ENCODE data around the gene SLC5A1. TPM values are rescaled to one million over a fixed set of nuclear protein-coding genes. Genes with fewer than 3 reads are reported as not detected.

The SLC5A1 gene
- total RNA-seq, 1 donor: not detected

- Histone ChIP-seq H3K4me2 (ENCODE audit: insufficient read depth, low read length) (no peak overlapping the region), H3K79me2 (ENCODE audit: insufficient read depth, low read length) (no peaks in the 10 kb centered on the region), H3K27me3 (ENCODE audit: insufficient read depth, low read length) (no peaks in the 10 kb centered on the region), H4K20me1 (ENCODE audit: insufficient read depth, low read length) (no peaks in the 10 kb centered on the region), H2AFZ (ENCODE audit: low read length) (no peak overlapping the region), H3K9me3 (ENCODE audit: low read depth, low read length) (no peaks in the 10 kb centered on the region), H3K4me1 (ENCODE audit: insufficient read depth, low read length) (no peaks in the 10 kb centered on the region), H3K36me3 (ENCODE audit: insufficient read depth, low read length) (no peaks in the 10 kb centered on the region), H3K4me3 (ENCODE audit: insufficient read depth, low read length) (no peak overlapping the region), H3K27ac (ENCODE audit: low read depth, low read length) (no peak overlapping the region)
- DNase-seq (ENCODE audit: insufficient read length, low spot score, missing footprints): peak; percentile 39
- TF ChIP-seq CTCF (IDR thresholded peaks at IDR 0.05; ENCODE audit: extremely low read depth, low read depth, low read length): no peak
Measured at GRCh38 chr22:32122899-32123298, 79.8 kb downstream of the SLC5A1 start.

GRCh38 chr22:32123657-32124056, 80.6 kb downstream of the SLC5A1 start:
- Histone ChIP-seq H2AFZ (ENCODE audit: low read length) (no peak overlapping the region), H3K79me2 (ENCODE audit: insufficient read depth, low read length) (no peaks in the 10 kb centered on the region), H3K27me3 (ENCODE audit: insufficient read depth, low read length) (no peaks in the 10 kb centered on the region), H3K36me3 (ENCODE audit: insufficient read depth, low read length) (no peaks in the 10 kb centered on the region), H3K9me3 (ENCODE audit: low read depth, low read length) (no peaks in the 10 kb centered on the region), H3K4me3 (ENCODE audit: insufficient read depth, low read length) (no peak overlapping the region), H4K20me1 (ENCODE audit: insufficient read depth, low read length) (no peaks in the 10 kb centered on the region), H3K4me1 (ENCODE audit: insufficient read depth, low read length) (no peaks in the 10 kb centered on the region), H3K27ac (ENCODE audit: low read depth, low read length) (no peak overlapping the region), H3K4me2 (ENCODE audit: insufficient read depth, low read length) (no peak overlapping the region)
- no peak for DNase-seq (ENCODE audit: insufficient read length, low spot score, missing footprints)
- TF ChIP-seq CTCF (IDR thresholded peaks at IDR 0.05; ENCODE audit: extremely low read depth, low read depth, low read length): no peak

GRCh38 chr22:32127904-32128303, 84.8 kb downstream of the SLC5A1 start:
- DNase-seq (ENCODE audit: insufficient read length, low spot score, missing footprints): peak; percentile 39
- Histone ChIP-seq H3K4me1 (ENCODE audit: insufficient read depth, low read length) (no peaks in the 10 kb centered on the region), H3K27ac (ENCODE audit: low read depth, low read length) (no peak overlapping the region), H3K4me3 (ENCODE audit: insufficient read depth, low read length) (no peak overlapping the region), H3K27me3 (ENCODE audit: insufficient read depth, low read length) (no peaks in the 10 kb centered on the region), H3K79me2 (ENCODE audit: insufficient read depth, low read length) (no peaks in the 10 kb centered on the region), H3K9me3 (ENCODE audit: low read depth, low read length) (no peaks in the 10 kb centered on the region), H3K4me2 (ENCODE audit: insufficient read depth, low read length) (no peak overlapping the region), H4K20me1 (ENCODE audit: insufficient read depth, low read length) (no peaks in the 10 kb centered on the region), H3K36me3 (ENCODE audit: insufficient read depth, low read length) (no peaks in the 10 kb centered on the region), H2AFZ (ENCODE audit: low read length) (no peak overlapping the region)
- TF ChIP-seq CTCF (IDR thresholded peaks at IDR 0.05; ENCODE audit: extremely low read depth, low read depth, low read length): no peak

GRCh38 chr22:32130464-32130863, 87.4 kb downstream of the SLC5A1 start:
- DNase-seq (ENCODE audit: insufficient read length, low spot score, missing footprints): peak; percentile 39
- no peak for TF ChIP-seq CTCF (IDR thresholded peaks at IDR 0.05; ENCODE audit: extremely low read depth, low read depth, low read length)

More at GRCh38 chr22:32130464-32130863, 87.4 kb downstream of the SLC5A1 start:
- Histone ChIP-seq H3K4me3 (ENCODE audit: insufficient read depth, low read length) (no peak overlapping the region), H3K79me2 (ENCODE audit: insufficient read depth, low read length) (no peaks in the 10 kb centered on the region), H2AFZ (ENCODE audit: low read length) (no peak overlapping the region), H4K20me1 (ENCODE audit: insufficient read depth, low read length) (no peaks in the 10 kb centered on the region), H3K36me3 (ENCODE audit: insufficient read depth, low read length) (no peaks in the 10 kb centered on the region), H3K4me2 (ENCODE audit: insufficient read depth, low read length) (no peak overlapping the region), H3K27ac (ENCODE audit: low read depth, low read length) (no peak overlapping the region), H3K9me3 (ENCODE audit: low read depth, low read length) (no peaks in the 10 kb centered on the region), H3K4me1 (ENCODE audit: insufficient read depth, low read length) (no peaks in the 10 kb centered on the region), H3K27me3 (ENCODE audit: insufficient read depth, low read length) (no peaks in the 10 kb centered on the region)
